GM10248 (cell line): ENCODE measurements around the gene POU2F3.

ENCODE experiments used
- CTCF ChIA-PET: fragments of 300-600 bp; sonication (Branson Sonifier 250); formaldehyde crosslinking; extraction: SDS; loops from one replicate; lab custom pipeline; 2021; ENCODE audit warnings: antibody characterized with exemption; lab: Yijun Ruan, JAX
- POLR2A ChIA-PET: fragments of 350-650 bp; sonication (Branson Sonifier 250); formaldehyde crosslinking; extraction: SDS; loops from one replicate; lab custom pipeline; 2020; ENCODE audit warnings: antibody characterized with exemption; lab: Yijun Ruan, JAX
- DNase-seq: peaks from one replicate; pipeline ENCODE4 v3.0.0; 2012; ENCODE audit errors: extremely low spot score
- CTCF ChIP-seq: IDR thresholded peaks from 2 replicates; pipeline ENCODE4 v1.5.1; 2012; ENCODE audit warnings: mild to moderate bottlenecking, low read depth; ENCODE audit errors: extremely low read depth, missing control alignments, control extremely low read depth

The POU2F3 gene

DNA sequence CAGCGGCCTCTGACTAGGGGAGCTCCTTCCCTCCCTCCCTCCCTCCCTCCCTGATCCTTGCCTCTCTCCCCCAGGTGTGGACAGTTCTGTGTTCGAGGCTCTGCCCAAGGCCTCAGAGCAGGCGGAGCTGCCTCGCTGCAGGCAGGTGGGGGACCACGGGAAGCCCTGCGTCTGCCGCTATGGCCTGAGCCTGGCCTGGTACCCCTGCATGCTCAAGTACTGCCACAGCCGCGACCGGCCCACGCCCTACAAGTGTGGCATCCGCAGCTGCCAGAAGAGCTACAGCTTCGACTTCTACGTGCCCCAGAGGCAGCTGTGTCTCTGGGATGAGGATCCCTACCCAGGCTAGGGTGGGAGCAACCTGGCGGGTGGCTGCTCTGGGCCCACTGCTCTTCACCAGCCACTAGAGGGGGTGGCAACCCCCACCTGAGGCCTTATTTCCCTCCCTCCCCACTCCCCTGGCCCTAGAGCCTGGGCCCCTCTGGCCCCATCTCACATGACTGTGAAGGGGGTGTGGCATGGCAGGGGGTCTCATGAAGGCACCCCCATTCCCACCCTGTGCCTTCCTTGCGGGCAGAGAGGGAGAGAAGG lies 11.1 kb upstream of the POU2F3 start:
- TF ChIP-seq CTCF, result peak; percentile 14
- POLR2A ChIA-PET, result no interaction called here
- CTCF ChIA-PET, result interaction anchor here (0.8 to 25.8 kb wide), 17 partner anchors 7 to 560 kb away, joined by 3 to 792 read pairs (median 4); no protein-coding TSS in a partner anchor
- DNase-seq, result no peak

- peak; percentile 74 for TF ChIP-seq CTCF
- ChIA-PET POLR2A (no interaction called here), CTCF (interaction anchor here (0.8 to 25.8 kb wide), 20 partner anchors 8 to 561 kb away, joined by 3 to 792 read pairs (median 4); no protein-coding TSS in a partner anchor)
- DNase-seq, result peak; percentile 52
Observed at GRCh38 chr11:120229451-120230424, 10.2 kb upstream of the POU2F3 start.

DNA sequence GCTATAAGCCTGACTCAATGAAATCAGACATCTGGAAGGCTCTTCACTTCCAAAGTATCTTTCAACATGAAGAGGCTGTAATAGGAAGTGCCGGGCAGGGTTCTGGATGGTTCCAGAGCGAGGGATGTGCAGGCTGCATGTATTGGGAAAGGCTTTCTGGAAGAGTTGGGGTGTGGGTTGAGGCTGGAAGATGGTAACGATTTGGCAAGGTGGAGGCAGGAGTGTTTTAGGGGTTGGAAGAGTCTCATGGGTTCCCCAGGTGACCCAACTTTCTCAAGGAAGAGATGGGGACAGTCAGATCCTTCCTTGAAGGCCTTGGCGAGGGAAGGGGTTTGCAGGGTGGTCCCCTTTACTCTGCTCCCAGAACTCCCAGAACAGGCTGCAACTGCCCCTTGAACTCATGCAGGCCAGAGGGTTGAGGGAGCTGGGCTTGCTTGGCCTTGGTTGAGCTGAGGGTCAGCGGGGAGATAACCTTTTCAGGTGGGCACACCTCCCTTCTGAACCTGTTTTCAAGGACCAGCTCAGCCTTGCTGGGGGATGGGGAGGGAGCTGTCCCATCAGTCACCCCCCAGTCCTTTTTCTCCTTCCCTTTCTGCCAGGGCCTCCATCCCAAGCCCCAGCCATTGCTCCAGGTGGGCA lies 9.4 kb upstream of the POU2F3 start:
- no peak for DNase-seq
- ChIA-PET CTCF (interaction anchor here (1.2 to 25.8 kb wide), 15 partner anchors 9 to 562 kb away, joined by 3 to 792 read pairs (median 4); no protein-coding TSS in a partner anchor), POLR2A (no interaction called here)
- TF ChIP-seq CTCF, result no peak

GRCh38 chr11:120231963-120232362 lies 8.0 kb upstream of the POU2F3 start:
- POLR2A ChIA-PET, result no interaction called here
- DNase-seq, result no peak
- CTCF ChIA-PET, result interaction anchor here (2.7 to 25.8 kb wide), 5 partner anchors 7 to 68 kb away, joined by 13 to 792 read pairs (median 144); no protein-coding TSS in a partner anchor
- no peak for TF ChIP-seq CTCF

DNA sequence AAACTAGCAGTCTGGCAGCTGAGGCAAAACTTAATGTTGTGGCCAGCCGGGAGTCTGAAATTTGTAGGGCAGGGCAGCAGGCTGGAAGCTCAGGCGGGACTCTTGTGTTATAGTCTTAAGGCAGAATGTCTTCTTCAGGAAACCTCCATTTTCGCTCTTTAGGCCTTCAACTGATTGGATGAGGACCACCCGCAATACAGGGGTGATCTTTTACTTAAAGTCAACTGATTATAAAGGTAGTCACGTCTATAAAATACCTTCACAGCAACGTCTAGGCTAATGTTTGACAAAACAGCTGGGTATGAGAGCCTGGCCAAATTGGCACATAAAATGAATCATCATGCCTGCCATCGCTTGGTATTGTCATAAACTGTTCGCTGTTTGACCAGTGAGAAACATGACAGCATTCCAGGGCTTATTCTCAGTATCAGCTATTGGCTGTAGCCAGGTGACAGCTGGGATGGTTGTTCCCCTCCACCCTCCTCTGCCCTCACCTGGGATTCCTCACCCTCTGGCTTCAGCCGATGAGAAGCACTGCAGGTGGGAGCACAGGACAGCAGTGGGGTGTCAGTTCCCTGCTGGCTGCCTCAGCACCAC lies 6.6 kb upstream of the POU2F3 start:
- CTCF ChIA-PET, result interaction anchor here (0.9 to 25.8 kb wide), 11 partner anchors 9 to 91 kb away, joined by 3 to 792 read pairs (median 20); no protein-coding TSS in a partner anchor
- no peak for DNase-seq
- POLR2A ChIA-PET, result no interaction called here
- TF ChIP-seq CTCF, result no peak
